Aorta (tissue), 5 donors: Measurements from ENCODE around the gene ZBTB40. TPM values are rescaled to one million over a fixed set of nuclear protein-coding genes. Genes with fewer than 3 reads are reported as not detected.

Source experiments
- ATAC-seq: fragments of 200-7000 bp; cut with Tn5 transposase; one replicate; pipeline ENCODE4 v1.9.1; 2022; ENCODE audit warnings: moderate library complexity; ENCODE audit not compliant: low FRiP score
- DNase-seq, 2 donors: peaks; one replicate each; pipeline ENCODE4 v3.0.0-alpha.2; 2020
- H3K27ac ChIP-seq, 2 donors: one replicate each; pipeline ENCODE4 v1.5.1; 2013; ENCODE audit warnings: low read length in 2 of 2, mild to moderate bottlenecking in 2 of 2, moderate library complexity in 2 of 2, control low read depth in 1 of 2, inconsistent platforms in 1 of 2, low read depth in 1 of 2
- H3K27me3 ChIP-seq, 2 donors: one replicate each; pipeline ENCODE4 v1.6.1; 2013; ENCODE audit warnings: control low read depth in 1 of 2, low read length in 1 of 2, mild to moderate bottlenecking in 1 of 2, moderate library complexity in 1 of 2; ENCODE audit not compliant: insufficient read depth in 2 of 2, control insufficient read depth in 1 of 2
- H3K36me3 ChIP-seq, 2 donors: one replicate each; pipeline ENCODE4 v1.6.1; 2013; ENCODE audit warnings: control low read depth in 1 of 2, low read length in 1 of 2, mild to moderate bottlenecking in 1 of 2; ENCODE audit not compliant: insufficient read depth in 2 of 2, control insufficient read depth in 1 of 2
- H3K4me1 ChIP-seq, 2 donors: one replicate each; pipeline ENCODE4 v1.6.1; 2013; ENCODE audit warnings: low read length in 2 of 2, control low read depth in 1 of 2, mild to moderate bottlenecking in 1 of 2, moderate library complexity in 1 of 2; ENCODE audit not compliant: insufficient read depth in 2 of 2, control insufficient read depth in 1 of 2
- H3K4me3 ChIP-seq, 2 donors: one replicate each; pipeline ENCODE4 v1.5.1; 2013; ENCODE audit warnings: low read length in 2 of 2, control low read depth in 1 of 2, mild to moderate bottlenecking in 1 of 2
- H3K9me3 ChIP-seq: one replicate; pipeline ENCODE4 v1.6.1; 2013; ENCODE audit warnings: mild to moderate bottlenecking, low read length; ENCODE audit not compliant: control insufficient read depth
- WGBS, 2 donors: extraction: QIAGEN DNeasy Blood & Tissue Kit; methylation state at CpG; one replicate each; pipeline ENCODE4 v1.1.7; 2013; 5-methylcytosine and 5-hydroxymethylcytosine counted together
- intact Hi-C, 2 donors: fragments of 100-400 bp; cut with DNase I; formaldehyde crosslinking; loops; one replicate each; pipeline versions ENCODE4 v1.14.2 to v1.15.0; 2022
- polyA plus RNA-seq, 2 donors: library from polyadenylated mRNA; stranded (reverse); fragments of 200-250 nt; gene quantifications; one replicate each; pipeline ENCODE4 v1.2.3, GENCODE V29; 2013
- total RNA-seq, 2 donors: library from RNA; stranded (reverse); fragmentation: NEBNext Ultra II Directional; extraction: Animal tissue kit (Norgen Biotek cat#: 25700); gene quantifications; one replicate each; pipeline ENCODE4 v1.2.1, GENCODE V29; 2021
- donor health status: healthy with polysubstance abuse.
- donor health status: Bipolar disorder and iron deficiency.
- donor health status: DM: no; HTN: no; CAD: no.
- donor health status: DM: no; HTN: no; CAD: no.
- donor health status: DM: yes; HTN: yes; CAD: no.

ZBTB40 gene
- total and polyA plus RNA-seq, 4 donors: 4.4 to 24.9 (median 20.2) TPM

- H3K4me1 ChIP-seq: peaks cover 0 to 5% of the 10 kb centered on the region in 2 donors
- no peaks in the 10 kb centered on the region for H3K9me3 ChIP-seq
- intact Hi-C loops: no loop called here
- no peak overlapping the region for H3K4me3 ChIP-seq
- 93 to 97% methylated on average over 3 of the region's 3 CpGs for WGBS, 2 donors
- DNase-seq: no peak
- no peaks in the 10 kb centered on the region for H3K36me3 ChIP-seq
- no peak for ATAC-seq
- H3K27ac ChIP-seq: no peak overlapping the region
- H3K27me3 ChIP-seq: no peaks in the 10 kb centered on the region
These were observed 33.8 kb downstream of the ZBTB40 start for GRCh38 chr1:22485431-22485830.

GRCh38 chr1:22487781-22488180 is 36.1 kb downstream of the ZBTB40 start:
- Histone ChIP-seq H3K27ac (no peak overlapping the region), H3K4me3 (no peak overlapping the region), H3K36me3 (no peaks in the 10 kb centered on the region), H3K9me3 (no peaks in the 10 kb centered on the region), H3K4me1 (peaks cover 0 to 5% of the 10 kb centered on the region in 2 donors), H3K27me3 (no peaks in the 10 kb centered on the region)
- DNase-seq (no peak), ATAC-seq (no peak)
- intact Hi-C loops: no loop called here
- 34 to 43% methylated on average over 5 of the region's 5 CpGs for WGBS, 2 donors

- Histone ChIP-seq H3K9me3 (no peaks in the 10 kb centered on the region), H3K4me3 (no peak overlapping the region), H3K27ac (no peak overlapping the region), H3K36me3 (peaks cover 0 to under 1% of the 10 kb centered on the region in 2 donors), H3K4me1 (peaks cover 0 to 5% of the 10 kb centered on the region in 2 donors), H3K27me3 (no peaks in the 10 kb centered on the region)
- intact Hi-C loops: no loop called here
- DNase-seq (no peak), ATAC-seq (no peak)
- 86 to 89% methylated on average over 5 of the region's 5 CpGs for WGBS, 2 donors
These were observed 36.7 kb downstream of the ZBTB40 start for GRCh38 chr1:22488319-22488718.

- peaks cover 0 to 2% of the 10 kb centered on the region in 2 donors for H3K36me3 ChIP-seq
- intact Hi-C loops: no loop called here
- H3K27ac ChIP-seq: no peak overlapping the region
- ATAC-seq: no peak
- no peaks in the 10 kb centered on the region for H3K9me3 ChIP-seq
- H3K4me1 ChIP-seq: peaks cover 0 to 5% of the 10 kb centered on the region in 2 donors
- H3K4me3 ChIP-seq: no peak overlapping the region
- 93 to 95% methylated on average over 6 of the region's 6 CpGs for WGBS, 2 donors
- H3K27me3 ChIP-seq: no peaks in the 10 kb centered on the region
- no peak for DNase-seq
These were observed 37.6 kb downstream of the ZBTB40 start for GRCh38 chr1:22489278-22489677.

GRCh38 chr1:22489823-22490222 is 38.2 kb downstream of the ZBTB40 start:
- 93 to 97% methylated on average over 6 of the region's 6 CpGs for WGBS, 2 donors
- peaks cover 0 to 3% of the 10 kb centered on the region in 2 donors for H3K4me1 ChIP-seq
- intact Hi-C loops: loop anchor here in 1 of 2 donors (10.0 kb wide), 1 partner anchor 45 kb away; no protein-coding TSS in a partner anchor
- no peak overlapping the region for H3K4me3 ChIP-seq
- ATAC-seq (no peak), DNase-seq (no peak)
- H3K27ac ChIP-seq: no peak overlapping the region
- peaks cover 0 to 2% of the 10 kb centered on the region in 2 donors for H3K36me3 ChIP-seq
- H3K27me3 ChIP-seq: no peaks in the 10 kb centered on the region
- H3K9me3 ChIP-seq: no peaks in the 10 kb centered on the region

- Histone ChIP-seq H3K4me1 (peaks cover 0 to 3% of the 10 kb centered on the region in 2 donors), H3K27ac (no peak overlapping the region), H3K27me3 (no peaks in the 10 kb centered on the region), H3K9me3 (no peaks in the 10 kb centered on the region), H3K36me3 (peaks cover 0 to 2% of the 10 kb centered on the region in 2 donors), H3K4me3 (no peak overlapping the region)
- whole genome bisulfite sequencing, 2 donors: 91 to 94% methylated on average over 2 of the region's 2 CpGs
- intact Hi-C loops: loop anchor here in 1 of 2 donors (10.0 kb wide), 1 partner anchor 46 kb away; no protein-coding TSS in a partner anchor
- DNase-seq (no peak), ATAC-seq (no peak)
These were observed 38.7 kb downstream of the ZBTB40 start for GRCh38 chr1:22490309-22490708.

GRCh38 chr1:22491995-22492715 is 40.5 kb downstream of the ZBTB40 start:
- DNase-seq: no peak
- 83 to 88% methylated on average over 10 of the region's 10 CpGs for WGBS, 2 donors
- ATAC-seq: no peak
- Histone ChIP-seq H3K4me1 (peaks cover 0 to 3% of the 10 kb centered on the region in 2 donors), H3K36me3 (peaks cover 0 to 2% of the 10 kb centered on the region in 2 donors), H3K4me3 (no peak overlapping the region), H3K27me3 (no peaks in the 10 kb centered on the region), H3K9me3 (no peaks in the 10 kb centered on the region), H3K27ac (no peak overlapping the region)
- intact Hi-C loops: loop anchor here in 1 of 2 donors (10.0 kb wide), 1 partner anchor 47 kb away; no protein-coding TSS in a partner anchor

GRCh38 chr1:22494144-22494543 is 42.5 kb downstream of the ZBTB40 start:
- Histone ChIP-seq H3K4me1 (peaks cover 0 to 3% of the 10 kb centered on the region in 2 donors), H3K27ac (no peak overlapping the region), H3K4me3 (no peak overlapping the region), H3K27me3 (no peaks in the 10 kb centered on the region), H3K9me3 (no peaks in the 10 kb centered on the region), H3K36me3 (peaks cover 0 to 2% of the 10 kb centered on the region in 2 donors)
- no peak for DNase-seq
- intact Hi-C loops: loop anchor here in 1 of 2 donors (10.0 kb wide), 1 partner anchor 49 kb away; no protein-coding TSS in a partner anchor
- WGBS, 2 donors: 96 to 97% methylated on average over 2 of the region's 2 CpGs
- ATAC-seq: no peak
